ENCODE data around the gene PI4KA.

- no peak for TF ChIP-seq CTCF (IDR thresholded peaks at IDR 0.05)
- TF ChIP-seq POLR2A (IDR thresholded peaks at IDR 0.05; ENCODE audit: low read depth): no peak
- no peak for TF ChIP-seq POLR2AphosphoS5 (IDR thresholded peaks at IDR 0.05)
- no peak for TF ChIP-seq EP300 (IDR thresholded peaks at IDR 0.05)
These were observed 111.4 kb downstream of the PI4KA start for GRCh38 chr22:20747223-20747622.

All from esophagus muscularis mucosa (tissue), 4 donors.